ELR (cell line): ENCODE data around the gene RNF144A.
"Not testable (repeated sequence)": the region's sequence is repeated elsewhere in the genome, so short reads cannot be mapped to it uniquely, and the experiment has no call there.

ENCODE experiments used
- DNase-seq: peaks from one replicate; pipeline ENCODE4 v3.0.0-alpha.2; 2015; ENCODE audit warnings: low read depth

The RNF144A gene

DNA sequence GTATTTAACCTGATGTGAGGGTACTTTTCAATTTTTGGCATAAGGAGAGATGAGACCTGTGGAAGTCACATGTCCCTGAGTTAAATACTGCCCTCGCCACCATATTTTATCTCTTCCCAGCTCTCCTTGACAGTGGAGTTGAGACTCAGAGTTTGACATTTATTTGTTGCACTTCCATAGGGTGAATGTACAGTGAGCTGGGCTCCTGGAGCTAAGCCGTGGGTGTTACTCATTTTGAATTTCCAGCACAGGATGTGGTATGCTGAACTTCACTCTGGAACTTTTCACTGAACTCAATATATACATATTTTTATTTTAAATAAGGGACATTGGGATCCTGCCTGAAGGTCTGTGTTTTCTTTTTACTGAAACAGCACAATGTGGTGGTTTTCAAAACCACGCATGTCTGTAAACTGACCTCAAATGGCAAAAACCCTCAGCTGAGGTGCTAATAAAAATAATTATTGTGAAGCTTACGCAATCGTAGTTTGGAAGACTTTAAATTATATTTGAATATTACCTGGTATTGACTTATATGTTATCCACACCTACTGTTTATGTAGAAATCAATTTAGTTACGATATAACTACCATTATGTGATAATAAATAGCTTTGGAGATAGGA, 12.1 kb downstream of the RNF144A start:
- no peak for DNase-seq

DNA sequence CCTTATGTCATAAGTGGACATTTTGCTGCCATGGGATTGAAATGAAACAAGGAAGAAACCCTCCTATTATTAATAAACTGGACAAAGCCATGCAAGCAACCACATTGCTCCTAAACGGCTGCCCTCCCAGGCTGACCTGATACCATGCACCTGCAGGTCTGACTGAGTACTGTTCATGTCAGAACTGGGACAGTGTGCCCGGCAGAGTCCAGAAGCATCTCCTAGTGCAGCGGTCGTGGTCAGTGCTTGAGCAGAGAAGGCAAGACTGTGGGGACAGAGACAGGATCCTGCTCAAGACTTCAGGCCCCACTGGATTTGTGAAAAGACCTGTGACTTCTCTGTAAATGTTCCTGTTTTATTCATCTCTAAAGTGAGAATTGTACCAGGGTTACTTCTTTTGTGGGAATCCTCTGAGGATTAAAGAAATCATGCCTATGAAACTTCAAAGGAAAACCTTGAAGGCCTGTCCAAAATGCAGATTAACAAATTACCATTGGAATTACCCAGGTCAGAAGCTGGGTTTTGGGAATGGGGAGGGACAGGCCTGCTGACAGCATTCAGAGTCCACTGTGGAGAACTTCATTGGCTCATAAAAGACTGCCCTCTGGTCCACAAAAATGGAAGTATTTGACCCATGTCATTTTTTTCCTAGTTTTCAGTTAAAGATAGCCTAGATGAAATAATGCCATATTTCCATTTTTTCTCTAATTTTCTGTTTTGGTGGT, 13.9 kb downstream of the RNF144A start:
- no peak for DNase-seq

DNA sequence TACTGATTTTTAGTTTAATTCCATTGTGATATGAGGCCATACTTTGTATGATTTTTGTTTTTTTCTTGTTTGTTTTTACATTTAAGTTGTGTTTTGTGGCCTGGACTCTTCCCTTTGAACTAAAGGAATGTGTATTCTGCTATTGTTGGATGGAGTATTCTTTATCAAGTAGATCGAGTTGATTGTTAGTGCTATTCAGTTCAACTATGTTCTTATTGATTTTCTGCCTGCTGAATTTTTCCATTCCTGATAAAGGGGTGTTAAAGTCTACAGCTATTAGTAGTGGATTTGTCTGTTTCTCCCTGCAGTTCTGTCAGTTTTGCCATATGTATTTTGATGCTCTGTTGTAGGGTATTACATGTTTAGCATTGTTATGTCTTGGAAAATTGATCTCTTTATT, 14.5 kb downstream of the RNF144A start:
- no peak for DNase-seq

DNA sequence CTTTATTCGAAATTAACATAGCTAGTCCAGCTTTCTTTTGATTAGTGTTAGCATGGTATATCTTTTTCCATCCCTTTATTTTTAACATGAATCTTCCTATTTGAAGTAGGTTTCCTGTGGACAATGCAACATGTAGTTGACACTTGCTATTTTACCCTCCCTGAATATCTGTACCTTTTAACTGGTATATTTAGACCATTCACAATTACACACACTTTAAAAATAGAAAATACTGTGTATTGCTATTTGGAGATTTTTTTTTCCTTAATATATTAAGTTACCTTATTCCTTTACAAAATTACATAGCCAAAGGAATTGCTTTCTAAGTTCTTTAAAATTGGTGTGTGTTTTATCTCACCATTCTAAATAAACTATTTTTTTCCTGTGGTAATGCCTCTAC, 15.0 kb downstream of the RNF144A start:
- DNase-seq = no peak

DNA sequence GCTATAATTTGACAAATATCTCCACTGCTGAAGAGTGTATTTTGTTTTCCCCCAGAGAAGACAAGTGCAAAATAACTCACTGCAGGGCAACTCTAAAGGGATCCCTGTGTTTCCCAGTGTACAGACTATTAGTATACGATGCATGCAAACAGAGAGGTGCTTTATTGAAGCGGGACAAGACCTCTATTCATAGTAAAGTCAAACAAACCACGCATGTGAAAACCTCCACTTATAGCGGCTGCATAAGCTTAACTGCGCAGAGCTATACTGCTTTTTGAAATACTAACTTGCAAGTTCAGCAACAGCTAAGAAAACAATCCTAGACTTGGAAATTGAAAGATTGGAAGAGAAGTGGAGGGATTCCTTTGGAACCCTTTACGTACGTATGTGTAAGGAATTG, 15.6 kb downstream of the RNF144A start:
- no peak for DNase-seq

DNA sequence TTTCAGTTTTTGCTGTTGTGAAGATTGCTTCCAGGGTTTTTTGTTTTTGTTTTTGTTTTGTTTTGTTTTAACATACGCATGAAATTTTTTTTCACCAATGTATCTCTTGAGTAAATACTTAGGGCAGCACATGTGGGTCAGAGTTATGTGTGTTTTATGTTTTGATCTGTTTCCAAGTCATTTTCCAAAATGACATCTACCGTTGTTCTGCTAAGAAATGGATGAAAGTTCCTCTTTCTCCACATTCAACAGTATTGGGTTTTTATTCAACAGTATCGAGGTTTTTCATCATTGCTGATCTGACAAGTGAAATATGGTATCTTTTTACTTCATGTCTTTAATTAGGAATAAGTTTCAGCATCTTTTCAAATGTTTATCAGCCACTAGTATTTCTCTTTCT, 16.7 kb downstream of the RNF144A start:
- no peak for DNase-seq

DNA sequence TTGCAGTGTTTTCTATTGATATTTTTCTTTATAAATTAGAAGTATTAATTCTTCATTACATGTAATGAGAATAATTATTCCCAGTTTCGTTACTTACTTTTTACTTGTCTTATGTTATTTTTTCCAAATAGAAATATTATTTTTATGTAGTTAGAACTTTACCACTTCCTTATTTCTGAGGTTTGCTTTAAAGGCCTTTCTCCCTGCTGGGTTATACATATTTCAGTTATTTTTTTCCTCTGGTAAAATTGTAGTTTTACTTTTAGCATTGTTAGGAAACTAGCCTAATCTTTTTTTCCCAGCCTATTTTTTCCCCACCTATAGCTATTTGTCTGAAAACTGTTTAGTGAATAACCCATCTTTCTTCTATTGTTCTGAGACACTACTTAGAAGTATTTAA, 17.1 kb downstream of the RNF144A start:
- no peak for DNase-seq

DNA sequence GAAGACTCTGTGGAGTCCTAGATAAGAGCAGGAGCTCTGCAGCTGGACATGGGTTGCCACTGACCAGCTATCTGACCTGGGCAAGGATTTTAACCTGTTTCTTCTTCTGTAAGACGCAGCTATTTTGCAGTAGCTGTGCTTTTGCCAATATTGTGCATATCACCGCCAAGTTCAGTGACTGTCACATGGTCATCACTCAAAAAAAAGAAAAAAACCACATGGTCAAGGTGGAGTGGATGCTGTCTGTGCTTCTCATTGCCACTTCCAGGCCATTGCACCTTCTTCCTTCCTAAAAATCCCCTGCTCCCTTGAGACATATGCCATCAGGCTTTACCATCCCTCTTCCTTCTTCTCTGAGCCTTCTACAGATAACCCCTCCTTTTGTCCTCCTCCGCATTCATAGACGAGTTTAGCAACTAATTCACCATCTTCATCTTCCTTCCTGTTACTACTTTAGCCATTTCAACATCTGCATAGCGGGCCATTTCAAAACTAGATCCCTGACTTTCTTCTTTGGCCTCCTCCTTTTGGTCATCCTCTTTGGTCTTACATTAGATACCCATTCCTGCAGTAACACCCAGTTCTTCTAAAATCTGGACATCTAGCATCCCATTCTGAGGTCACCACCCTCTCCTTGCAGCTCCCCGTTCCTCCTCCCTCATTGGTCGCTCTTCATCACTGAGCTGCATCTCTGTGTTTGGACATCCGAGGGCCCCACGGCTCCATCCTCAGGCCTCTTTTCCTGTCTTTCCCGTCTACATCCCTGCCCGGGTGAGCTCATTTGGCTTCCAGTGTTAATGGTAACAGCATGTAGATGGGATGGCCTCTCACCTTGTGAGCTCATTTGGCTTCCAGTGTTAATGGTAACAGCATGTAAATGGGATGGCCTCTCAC, 17.8 kb downstream of the RNF144A start:
- DNase-seq = no peak

DNA sequence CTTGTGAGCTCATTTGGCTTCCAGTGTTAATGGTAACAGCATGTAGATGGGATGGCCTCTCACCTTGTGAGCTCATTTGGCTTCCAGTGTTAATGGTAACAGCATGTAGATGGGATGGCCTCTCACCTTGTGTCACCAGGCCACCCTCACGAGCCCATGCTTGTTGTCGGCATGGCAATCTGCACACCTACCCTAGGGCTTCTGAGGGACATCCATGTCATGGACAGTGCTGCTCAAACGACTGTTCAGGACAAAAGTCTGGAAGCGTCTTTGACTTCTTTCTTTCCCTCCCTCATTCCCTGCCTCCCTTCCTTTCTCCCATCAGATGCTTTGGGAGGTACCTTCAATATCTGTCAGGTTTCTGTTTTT, 18.4 kb downstream of the RNF144A start:
- not testable (repeated sequence) for DNase-seq

DNA sequence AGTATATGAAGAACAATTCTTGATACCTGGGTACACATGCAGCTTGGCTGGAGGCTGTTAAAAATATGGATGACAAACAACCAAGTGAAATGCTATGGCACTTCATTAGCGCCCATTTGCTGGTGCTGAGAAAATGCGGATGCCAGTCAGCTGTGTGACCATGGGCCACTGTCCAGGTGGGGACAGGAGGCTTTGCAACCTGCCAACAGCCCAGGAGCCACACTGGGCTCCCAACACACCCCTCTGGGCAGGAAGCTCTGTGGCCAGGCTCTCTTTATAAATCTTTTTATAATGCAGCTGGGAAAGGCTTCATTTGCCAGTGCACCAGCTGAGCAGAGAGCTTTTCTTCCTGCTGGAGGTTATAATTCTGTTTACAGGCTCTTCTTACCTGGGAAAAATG, 19.9 kb downstream of the RNF144A start:
- DNase-seq = no peak

DNA sequence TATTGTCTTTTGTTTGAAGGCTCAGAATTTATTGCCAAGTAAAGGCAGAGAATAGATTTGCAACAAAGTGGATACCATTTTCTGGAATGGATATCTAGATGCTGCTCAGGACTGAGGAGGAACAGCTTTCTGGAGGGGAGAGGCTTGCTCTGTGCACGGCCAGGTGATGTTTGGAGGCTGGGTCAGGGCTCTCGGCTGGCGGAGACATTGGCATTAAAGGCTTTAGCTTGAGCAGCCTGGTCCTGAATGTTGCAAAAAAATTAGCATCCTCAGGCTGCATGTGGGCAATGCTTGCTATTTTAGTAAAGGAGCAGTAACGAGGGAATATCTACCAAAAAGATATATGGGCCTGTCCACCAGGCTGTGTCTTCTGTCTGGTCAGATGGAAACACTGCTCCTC, 20.4 kb downstream of the RNF144A start:
- no peak for DNase-seq

DNA sequence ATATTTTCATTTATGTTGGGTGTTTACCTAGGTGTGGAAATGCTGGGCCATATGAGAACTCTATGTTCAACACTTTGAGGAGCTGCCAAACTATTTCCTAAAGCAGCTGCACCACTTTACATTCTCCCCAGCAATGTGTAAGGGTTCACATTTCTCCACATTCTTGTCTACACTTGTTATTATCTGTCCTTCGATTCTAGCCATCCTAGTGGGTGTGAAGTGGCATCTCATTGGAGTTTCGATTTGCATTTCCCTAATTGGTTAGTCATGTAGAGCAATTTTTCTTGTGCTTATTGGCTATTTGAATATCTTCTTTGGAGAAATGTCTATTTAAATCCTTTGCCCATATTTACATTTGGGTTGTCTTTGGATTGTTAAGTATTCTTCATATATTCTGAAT, 21.9 kb downstream of the RNF144A start:
- no peak for DNase-seq

DNA sequence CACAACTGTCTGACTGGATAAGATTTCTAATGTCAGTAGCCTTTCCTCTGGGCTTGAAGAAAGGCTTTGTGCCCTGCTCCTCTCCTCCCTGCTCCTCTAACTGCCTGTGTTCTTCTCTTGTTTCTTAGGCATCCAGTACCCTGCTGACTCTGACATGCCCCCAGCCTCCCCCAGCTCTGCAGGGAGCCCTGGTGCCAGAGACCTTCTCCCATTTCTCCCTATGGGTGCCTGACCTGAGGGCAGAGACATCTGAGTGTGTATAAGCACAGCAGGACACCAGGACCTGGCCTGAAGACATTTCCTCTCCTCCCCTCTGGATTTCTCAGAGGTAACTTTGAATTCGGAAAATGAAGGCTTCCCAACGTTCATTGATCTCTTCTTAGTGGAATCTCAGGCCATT, 23.6 kb downstream of the RNF144A start:
- no peak for DNase-seq

DNA sequence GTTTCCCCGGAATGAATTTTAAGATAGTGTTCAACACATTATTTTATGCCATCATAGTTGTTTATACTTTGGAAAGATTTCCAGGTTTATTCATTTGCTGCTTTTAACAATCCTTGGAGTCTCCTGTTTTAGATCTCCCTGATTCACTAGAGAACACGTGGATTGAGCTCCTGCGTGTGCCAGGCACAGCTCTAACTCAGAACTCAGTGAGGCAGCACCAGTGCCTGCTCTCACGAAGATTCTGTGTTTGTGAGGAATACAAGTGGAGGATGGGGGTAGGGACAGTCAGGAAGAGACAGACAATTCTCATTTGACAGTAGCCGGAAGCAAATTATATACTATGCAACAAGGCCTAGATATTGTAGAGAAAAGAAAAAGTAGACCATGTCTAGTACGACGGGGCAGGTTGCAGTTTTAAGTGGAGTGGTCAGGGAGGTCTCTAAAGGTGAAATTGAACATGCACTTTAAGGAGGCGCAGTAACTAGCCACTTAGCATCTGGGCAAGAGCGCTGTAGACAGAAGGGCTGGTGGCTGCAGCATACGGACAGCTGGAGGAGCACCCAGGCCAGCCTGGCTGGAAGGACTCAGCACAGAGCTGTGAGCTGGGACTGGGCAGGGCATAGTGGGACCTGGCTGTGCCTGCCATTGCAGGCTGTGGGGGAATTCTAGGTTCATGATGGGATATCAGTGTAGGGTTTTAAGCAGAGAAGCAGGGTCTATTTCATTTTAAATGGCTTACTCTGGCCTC, 24.3 kb downstream of the RNF144A start:
- DNase-seq = no peak

DNA sequence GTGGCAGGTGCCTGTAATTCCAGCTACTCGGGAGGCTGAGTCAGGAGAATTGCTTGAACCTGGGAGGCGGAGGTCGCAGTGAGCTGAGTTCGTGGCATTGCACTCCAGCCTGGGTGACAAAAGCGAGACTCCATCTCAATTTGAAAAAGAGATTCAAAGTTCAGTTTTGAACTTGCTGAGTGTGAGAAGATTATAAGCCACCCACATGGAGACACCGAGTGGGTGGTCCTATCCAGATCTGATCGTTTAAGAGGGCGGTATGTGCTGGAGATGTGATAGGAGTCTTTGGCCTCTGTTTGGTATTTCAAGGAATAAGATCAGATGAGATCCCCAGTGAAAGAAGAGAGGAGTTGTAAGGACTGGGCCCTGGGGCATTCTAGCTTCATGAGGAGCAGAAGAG, 25.6 kb downstream of the RNF144A start:
- DNase-seq = no peak

DNA sequence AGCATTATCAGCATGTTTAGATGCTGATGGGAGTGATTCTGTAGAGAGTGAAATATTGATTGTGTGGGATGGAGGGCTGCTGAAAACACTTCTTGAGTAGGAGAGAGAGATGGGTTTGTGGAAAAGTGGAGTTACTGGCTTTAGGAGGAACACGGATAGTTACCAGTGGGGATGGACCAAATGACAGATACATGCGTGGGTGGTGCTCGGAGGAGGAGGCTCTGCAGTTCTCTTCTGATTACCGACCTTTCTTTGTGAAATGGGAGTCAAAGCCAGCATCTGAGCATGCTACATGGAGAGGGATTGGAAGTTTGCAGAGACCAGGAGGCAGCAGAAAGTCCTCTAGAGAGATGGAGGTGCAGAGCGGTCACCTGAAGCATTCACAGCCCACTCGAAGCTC, 26.3 kb downstream of the RNF144A start:
- no peak for DNase-seq

DNA sequence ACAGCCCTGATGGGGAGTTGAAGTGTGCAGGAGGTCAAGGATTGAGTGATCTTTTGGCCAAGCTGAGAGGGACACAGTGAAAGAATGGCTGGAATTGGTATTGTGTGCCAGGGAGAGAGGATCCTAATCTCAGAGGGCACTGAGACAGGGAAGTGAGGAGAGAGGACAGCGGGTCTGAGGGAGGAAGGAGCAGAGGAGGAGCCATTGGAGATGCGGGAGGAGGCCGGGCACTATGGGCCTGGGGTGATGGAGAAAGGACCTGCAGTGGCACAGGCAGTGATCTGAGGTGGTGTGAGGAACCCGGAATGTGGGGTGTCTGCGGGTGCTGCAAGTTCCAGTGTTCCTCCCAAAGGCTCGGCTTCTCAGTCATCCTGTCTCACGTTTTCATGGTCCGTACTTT, 26.8 kb downstream of the RNF144A start:
- no peak for DNase-seq

DNA sequence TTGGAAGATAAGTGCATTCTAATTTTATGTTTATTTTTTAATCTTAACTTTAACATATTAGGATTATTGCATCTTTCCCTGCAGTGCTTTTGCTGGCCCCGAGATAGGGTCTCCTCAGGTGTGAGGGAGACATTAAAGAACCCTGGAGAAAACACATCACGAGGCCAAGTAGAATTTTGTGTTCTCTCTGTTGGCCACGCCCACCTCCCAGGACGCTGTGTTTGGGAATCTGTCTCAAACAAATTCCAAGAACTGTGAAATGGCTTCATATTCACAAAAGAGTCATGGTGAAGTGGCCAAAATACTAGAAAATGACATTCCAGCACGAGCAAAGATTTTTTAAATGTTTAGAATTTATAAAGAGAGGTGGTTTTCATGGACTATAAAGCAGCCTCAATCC, 27.3 kb downstream of the RNF144A start:
- DNase-seq = no peak

DNA sequence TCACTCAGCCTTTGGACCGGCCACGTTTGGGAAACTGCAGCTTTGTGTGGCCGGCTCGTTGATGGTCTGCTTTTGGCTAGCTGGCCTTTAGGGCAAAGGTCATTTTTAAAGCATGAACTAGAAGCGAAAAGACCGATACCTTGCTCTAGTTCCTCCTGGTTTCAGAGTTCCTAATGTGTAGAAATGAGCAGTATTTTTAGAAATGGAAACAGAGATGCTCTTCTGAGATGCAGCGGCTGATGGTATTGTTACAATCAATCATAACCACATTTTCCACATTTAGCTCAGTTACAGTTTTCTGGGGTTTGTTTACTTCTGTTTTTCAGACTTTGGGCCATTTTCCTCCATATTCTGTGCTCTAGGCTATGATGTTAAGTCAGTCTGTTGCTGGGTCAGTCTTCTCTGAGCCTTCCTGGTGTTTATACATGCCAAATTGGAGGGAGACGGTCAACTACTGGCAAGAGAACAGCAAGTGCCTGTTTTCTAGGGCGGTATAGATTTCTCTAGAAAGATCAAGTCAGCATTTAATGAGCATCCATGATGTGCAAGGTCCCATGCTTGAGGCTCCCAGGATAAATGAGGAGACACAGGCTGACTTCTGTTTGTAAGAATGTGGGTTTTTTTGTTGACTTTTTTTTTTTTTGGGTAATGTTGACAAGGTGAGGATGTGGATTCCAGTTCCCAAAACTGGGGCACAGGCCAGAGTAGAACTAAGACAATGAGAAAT, 28.0 kb downstream of the RNF144A start:
- no peak for DNase-seq

DNA sequence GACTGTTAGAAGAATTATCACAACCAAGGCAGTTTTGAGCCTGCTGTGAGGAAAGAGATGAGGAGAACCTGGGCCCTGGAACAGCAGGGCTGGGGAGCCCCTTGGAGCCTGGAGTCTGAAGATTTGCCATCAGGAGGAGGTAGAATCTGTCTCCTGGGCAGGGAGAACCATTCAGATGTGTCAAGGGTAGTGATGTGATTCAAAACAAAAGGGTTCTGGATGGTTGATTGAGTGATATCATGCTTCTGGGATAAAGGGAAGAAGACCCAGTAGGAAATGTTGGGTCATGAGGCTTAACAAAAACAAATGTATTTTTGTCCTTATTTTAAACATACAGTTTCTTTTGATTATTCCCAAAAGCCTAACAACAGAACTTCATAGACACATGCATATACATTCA, 28.6 kb downstream of the RNF144A start:
- DNase-seq = no peak

DNA sequence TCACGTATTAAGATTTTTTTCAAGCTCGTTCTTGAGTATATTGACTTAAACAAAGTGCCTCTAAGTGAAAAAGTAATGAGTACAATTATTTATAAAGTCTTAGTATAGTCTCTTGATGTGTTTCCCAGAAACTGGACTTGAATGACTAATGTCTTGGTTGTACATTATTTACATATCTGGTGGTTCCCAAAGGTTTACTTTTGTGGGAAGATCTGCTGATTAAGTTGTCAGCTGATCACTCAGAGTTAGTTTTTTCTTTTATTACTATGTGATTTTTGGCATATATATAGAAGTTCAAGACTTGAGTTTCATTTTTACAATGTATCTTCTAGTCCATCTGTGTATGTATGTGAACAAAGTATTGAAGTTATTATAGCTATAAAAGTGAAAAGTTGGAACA, 29.5 kb downstream of the RNF144A start:
- peak; percentile 34 for DNase-seq
